Measurements from ENCODE around the gene BST1. TPM values are rescaled to one million over a fixed set of nuclear protein-coding genes. Genes with fewer than 3 reads are reported as not detected.

The BST1 gene
- total and polyA plus RNA-seq, 10 of the 15 experiments (the other 5 are each of a cell fraction or from before 2014, with no cell fraction given), result 0.04 to 0.42 (median 0.11) TPM; not detected in 1

GRCh38 chr4:15681372-15682241, 21.3 kb upstream of the BST1 start, which contains the start of gene FAM200B (continued):
- peak; percentile 85 for TF ChIP-seq FOXM1 (IDR thresholded peaks at IDR 0.05; ENCODE audit: low read depth, low read length)
- no peak for TF ChIP-seq SREBF2 (IDR thresholded peaks at IDR 0.05; ENCODE audit: low read length)
- 0 out of 2 replicates have a peak, but pooled peaks have one; percentile 54 for TF ChIP-seq ZBED1 (IDR thresholded peaks at IDR 0.05; ENCODE audit: borderline replicate concordance)
- peak; percentile 56 for TF ChIP-seq YY1 (IDR thresholded peaks at IDR 0.05; ENCODE audit: low read depth, low read length)
- no peak for TF ChIP-seq FOXK2 (IDR thresholded peaks at IDR 0.05)
- TF ChIP-seq IRF3 (IDR thresholded peaks at IDR 0.05), result no peak; the same call in 1 of the 2 replicates
- peak; percentile 74; the same call in 1 of the 2 replicates for TF ChIP-seq STAT1 (conservative IDR thresholded peaks at IDR 0.05)
- no peak for TF ChIP-seq TCF7 (IDR thresholded peaks at IDR 0.05; ENCODE audit: borderline replicate concordance)
- TF ChIP-seq ZBTB40 (IDR thresholded peaks at IDR 0.05; ENCODE audit: borderline replicate concordance), result peak; percentile 67; the same call in 1 of the 2 replicates
- no peak for TF ChIP-seq NFYB (IDR thresholded peaks at IDR 0.05; ENCODE audit: insufficient read depth, low read depth, low read length)
- TF ChIP-seq KLF5 (IDR thresholded peaks at IDR 0.05; ENCODE audit: partially characterized antibody), result peak; percentile 72
- TF ChIP-seq PKNOX1 (IDR thresholded peaks at IDR 0.05), result peak; percentile 76
- no peak for TF ChIP-seq MYB (IDR thresholded peaks at IDR 0.05; ENCODE audit: borderline replicate concordance, low read depth, low read length)
- peak; percentile 84; the same call in 1 of the 2 replicates for TF ChIP-seq NBN (IDR thresholded peaks at IDR 0.05)
- peak; percentile 75; the same call in 1 of the 2 replicates for TF ChIP-seq HDGF (IDR thresholded peaks at IDR 0.05)
- TF ChIP-seq MTA3 (IDR thresholded peaks at IDR 0.05; ENCODE audit: borderline replicate concordance, low read length), result no peak
- 0 out of 2 replicates have a peak, but pooled peaks have one; percentile 51 for TF ChIP-seq TBL1XR1 (IDR thresholded peaks at IDR 0.05; ENCODE audit: low read depth, low read length)
- TF ChIP-seq FOS (IDR thresholded peaks at IDR 0.05; ENCODE audit: borderline replicate concordance, extremely low read depth, insufficient read length), result no peak
- no peak for TF ChIP-seq MYC (IDR thresholded peaks at IDR 0.05; ENCODE audit: insufficient read depth, insufficient read length, insufficient replicate concordance, low read length, severe bottlenecking)
- TF ChIP-seq PAX8 (IDR thresholded peaks at IDR 0.05), result no peak
- TF ChIP-seq HSF1 (IDR thresholded peaks at IDR 0.05; ENCODE audit: low read depth, low read length), result no peak
- TF ChIP-seq GATAD2B (conservative IDR thresholded peaks at IDR 0.05; ENCODE audit: low read depth), result peak; percentile 81
- peak; percentile 44; the same call in 1 of the 2 replicates for TF ChIP-seq SMAD5 (IDR thresholded peaks at IDR 0.05; ENCODE audit: low read depth)
